ENCODE results near the gene GPR37L1.

The GPR37L1 gene

DNA sequence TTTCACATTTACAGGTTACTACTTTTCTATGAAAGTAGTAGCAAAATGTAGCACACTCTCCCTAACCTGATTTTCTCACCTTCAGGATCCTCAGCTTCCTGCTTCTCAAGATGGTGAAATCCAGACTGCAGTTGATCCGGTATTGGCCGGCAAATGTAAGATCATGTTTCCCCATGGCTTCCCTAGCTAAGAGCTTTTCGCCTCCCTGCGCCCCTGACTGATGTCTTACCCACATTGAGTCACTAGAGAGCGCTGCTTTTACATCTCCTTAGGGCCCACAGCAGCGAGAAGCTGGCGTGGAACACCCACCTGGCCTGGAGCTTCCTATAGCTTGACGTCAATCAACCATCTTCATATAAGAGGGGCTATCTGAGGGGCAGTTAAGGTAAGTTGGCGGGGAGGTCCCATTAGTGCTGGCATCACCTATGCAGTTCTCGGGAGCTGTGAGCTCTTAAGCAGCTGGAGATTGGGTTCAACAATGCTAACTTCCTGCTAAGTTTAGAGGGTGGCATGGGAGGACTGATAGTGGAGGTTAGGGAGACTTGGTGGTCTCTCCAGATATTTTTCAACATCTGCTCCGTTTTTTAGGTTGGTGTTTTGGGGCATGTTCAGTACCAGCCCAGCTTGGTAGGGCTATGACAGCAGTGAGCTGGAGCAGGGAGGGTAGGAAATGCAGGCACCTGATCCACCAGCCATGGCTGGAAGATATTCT lies 32.2 kb downstream of the GPR37L1 start:
- no peak overlapping the region for H3K4me3 ChIP-seq (ENCODE audit: low read depth, low read length)
- TF ChIP-seq, protein P1, sequence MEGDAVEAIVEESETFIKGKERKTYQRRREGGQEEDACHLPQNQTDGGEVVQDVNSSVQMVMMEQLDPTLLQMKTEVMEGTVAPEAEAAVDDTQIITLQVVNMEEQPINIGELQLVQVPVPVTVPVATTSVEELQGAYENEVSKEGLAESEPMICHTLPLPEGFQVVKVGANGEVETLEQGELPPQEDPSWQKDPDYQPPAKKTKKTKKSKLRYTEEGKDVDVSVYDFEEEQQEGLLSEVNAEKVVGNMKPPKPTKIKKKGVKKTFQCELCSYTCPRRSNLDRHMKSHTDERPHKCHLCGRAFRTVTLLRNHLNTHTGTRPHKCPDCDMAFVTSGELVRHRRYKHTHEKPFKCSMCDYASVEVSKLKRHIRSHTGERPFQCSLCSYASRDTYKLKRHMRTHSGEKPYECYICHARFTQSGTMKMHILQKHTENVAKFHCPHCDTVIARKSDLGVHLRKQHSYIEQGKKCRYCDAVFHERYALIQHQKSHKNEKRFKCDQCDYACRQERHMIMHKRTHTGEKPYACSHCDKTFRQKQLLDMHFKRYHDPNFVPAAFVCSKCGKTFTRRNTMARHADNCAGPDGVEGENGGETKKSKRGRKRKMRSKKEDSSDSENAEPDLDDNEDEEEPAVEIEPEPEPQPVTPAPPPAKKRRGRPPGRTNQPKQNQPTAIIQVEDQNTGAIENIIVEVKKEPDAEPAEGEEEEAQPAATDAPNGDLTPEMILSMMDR (IDR thresholded peaks at IDR 0.05; ENCODE audit: borderline replicate concordance, insufficient read depth, low read depth, low read length) = peak; percentile 66; the same call in 1 of the 2 replicates

DNA sequence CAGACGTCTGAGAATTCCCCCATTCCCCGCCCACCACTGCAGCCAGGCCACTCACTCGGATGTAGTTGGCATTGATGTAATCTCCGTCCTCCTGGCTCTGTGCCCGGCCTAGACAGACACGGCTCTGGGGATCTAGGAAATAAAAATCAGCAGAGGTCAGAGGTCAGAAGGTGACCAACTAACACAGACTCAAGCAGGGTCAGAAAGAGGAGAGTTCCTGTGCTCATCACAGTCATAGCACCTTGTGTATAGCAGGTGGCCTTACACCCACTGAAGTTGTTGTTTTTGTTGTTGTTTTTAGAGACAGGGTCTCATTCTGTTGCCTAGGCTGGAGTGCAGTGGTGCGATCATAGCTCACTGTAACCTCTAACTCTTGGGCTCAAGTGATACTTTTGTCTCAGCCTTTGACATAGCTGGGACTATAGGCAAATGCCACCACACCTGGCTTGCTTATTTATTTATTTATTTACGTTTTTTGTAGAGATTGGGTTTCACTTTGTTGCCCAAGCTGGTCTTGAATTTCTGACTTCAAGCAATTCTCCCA lies 32.8 kb downstream of the GPR37L1 start:
- TF ChIP-seq, protein P1 (IDR thresholded peaks at IDR 0.05; ENCODE audit: borderline replicate concordance, insufficient read depth, low read depth, low read length) = no peak
- H3K4me3 ChIP-seq (ENCODE audit: low read depth, low read length) = no peak overlapping the region

DNA sequence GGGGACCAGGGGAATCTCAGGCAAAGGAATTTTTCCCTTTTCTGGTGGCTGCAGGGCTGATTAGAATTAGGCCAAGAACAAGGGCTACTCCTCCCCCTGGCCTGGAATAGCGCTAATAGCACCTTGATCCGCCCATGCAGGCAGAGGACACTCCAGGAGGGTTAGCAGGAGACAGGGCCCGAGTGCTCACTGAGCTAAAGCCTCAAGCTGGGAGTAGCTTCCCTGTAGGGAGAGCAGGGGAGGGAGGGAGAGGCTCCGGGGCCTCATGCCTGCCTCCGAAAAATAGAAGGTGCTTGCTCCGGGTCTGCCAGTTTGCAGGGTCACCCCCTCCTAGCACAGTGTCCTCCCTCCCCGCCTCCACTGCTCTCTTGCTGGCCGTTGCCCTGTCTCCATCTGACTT lies 33.9 kb downstream of the GPR37L1 start:
- no peak overlapping the region for H3K4me3 ChIP-seq (ENCODE audit: low read depth, low read length)
- TF ChIP-seq, protein P1 (IDR thresholded peaks at IDR 0.05; ENCODE audit: borderline replicate concordance, insufficient read depth, low read depth, low read length) = no peak

DNA sequence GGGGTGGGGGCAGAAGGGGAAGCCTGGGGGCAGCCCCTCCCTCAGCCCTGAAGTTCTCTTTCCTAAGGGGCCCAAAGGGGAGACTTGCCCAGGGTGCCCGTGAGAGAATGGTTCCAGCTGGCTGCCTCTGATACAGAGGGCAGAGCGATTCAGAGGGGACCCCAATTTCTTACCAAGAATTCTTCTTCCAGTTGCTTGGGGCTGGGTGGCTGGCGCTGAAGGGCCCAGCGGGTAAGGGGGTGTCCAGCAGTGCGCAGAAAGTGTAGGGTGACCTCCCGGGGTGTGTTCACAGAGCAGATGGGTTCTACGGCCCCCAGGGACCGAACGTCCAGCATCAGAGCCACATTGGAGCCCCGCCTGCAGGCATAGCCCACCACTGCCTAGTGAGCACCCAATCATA lies 35.2 kb downstream of the GPR37L1 start:
- TF ChIP-seq, protein P1 (IDR thresholded peaks at IDR 0.05; ENCODE audit: borderline replicate concordance, insufficient read depth, low read depth, low read length) = no peak
- no peak overlapping the region for H3K4me3 ChIP-seq (ENCODE audit: low read depth, low read length)

DNA sequence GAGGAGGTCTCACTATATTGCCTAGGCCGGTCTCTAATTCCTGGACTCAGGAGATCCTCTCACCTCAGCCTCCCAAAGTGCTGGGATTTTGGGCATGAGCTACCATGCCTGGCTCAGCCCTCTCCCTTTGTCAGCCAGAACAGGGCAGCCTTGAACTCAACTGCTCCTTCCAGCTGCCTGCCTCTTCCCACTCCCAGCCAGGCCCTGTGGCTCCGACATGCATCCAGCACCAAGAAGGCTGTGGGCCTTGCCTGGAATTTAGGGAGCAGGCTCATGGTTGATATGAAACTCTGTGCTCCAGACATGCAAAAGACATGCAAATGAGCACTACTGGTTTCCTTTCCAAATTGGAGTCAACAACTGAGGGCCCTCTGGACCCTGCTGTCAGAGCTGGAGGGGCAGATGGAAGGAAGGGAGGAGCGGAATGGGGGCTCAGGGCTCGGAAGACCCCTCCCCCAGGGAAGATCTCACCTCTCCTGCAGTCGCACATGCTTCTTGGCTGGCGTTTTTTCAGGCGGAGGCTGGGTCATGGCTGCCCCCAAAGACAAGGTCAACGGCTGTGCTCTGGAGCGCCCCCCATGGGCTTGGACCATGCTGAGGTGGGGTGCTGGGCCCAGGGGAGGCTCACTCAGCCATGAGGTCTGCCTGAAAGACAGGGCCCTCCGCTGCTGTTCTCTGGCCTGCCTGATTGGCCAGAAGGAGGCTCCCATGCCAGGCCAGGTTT lies 36.3 kb downstream of the GPR37L1 start:
- peak overlapping the region; percentile 98 for H3K4me3 ChIP-seq (ENCODE audit: low read depth, low read length)
- TF ChIP-seq, protein P1 (IDR thresholded peaks at IDR 0.05; ENCODE audit: borderline replicate concordance, insufficient read depth, low read depth, low read length) = peak; percentile 69

DNA sequence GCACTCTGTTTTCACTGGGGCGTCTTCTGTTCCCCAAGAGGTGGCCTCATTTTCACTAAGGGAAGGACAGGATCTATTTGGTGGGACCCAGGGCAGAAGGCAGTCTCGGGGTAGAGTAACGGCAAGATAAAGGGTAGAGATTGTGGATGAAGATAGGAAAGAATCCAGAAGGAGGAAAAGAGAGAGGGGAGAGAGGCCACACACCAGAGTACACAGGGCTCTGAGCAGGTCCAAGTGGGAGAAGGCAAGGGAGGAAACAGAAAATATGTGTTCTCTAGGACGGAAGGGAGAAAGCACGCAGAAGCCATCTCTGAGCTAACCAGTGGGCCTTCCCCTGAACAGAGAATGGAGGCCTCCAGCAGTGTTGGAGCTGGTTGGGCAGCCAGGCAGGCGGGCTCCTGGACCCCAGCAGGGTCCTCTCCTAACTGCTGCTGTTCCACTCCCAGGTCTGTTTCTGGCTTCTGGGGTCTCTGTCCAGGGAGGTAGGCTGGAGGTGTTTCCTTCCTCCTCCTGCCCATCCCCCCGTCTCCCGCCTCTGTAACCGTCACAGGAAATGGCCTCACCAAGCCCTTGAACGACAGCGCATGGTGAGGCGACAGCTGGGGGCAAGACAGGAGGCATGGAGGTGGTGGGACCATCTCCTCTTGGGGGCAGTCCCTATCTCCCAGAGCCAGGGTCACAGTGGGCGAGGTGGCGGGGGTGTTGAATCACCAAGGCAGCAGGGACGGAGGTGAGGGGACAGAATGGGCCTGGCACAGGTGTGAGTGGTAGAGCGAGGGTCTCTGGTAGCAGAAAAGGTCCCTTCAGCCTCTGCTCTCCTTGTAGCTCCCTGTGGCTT lies 37.0 kb downstream of the GPR37L1 start:
- TF ChIP-seq, protein P1 (IDR thresholded peaks at IDR 0.05; ENCODE audit: borderline replicate concordance, insufficient read depth, low read depth, low read length) = no peak
- H3K4me3 ChIP-seq (ENCODE audit: low read depth, low read length) = peak overlapping the region; percentile 98
